HG03159 (cell line): ENCODE measurements around the gene VPS26C.

ENCODE experiments used
- ATAC-seq: cut with Tn5 transposase; IDR thresholded peaks from one replicate; pipeline ENCODE4 v1.9.1; 2021; ENCODE audit warnings: mild to moderate bottlenecking, moderate library complexity; ENCODE audit not compliant: unreplicated experiment

Gene VPS26C

GRCh38 chr21:37207441-37208009 is 59.6 kb downstream of the VPS26C start:
- ATAC-seq: peak; percentile 39

- no peak for ATAC-seq
Measured at GRCh38 chr21:37206496-37206895, 60.6 kb downstream of the VPS26C start.

- ATAC-seq: no peak
Measured at GRCh38 chr21:37204580-37204979, 62.6 kb downstream of the VPS26C start.

GRCh38 chr21:37202221-37203110 is 64.7 kb downstream of the VPS26C start:
- no peak for ATAC-seq

- no peak for ATAC-seq
Measured at GRCh38 chr21:37200641-37201480, 66.3 kb downstream of the VPS26C start.

GRCh38 chr21:37199057-37199924 is 67.8 kb downstream of the VPS26C start:
- no peak for ATAC-seq

- no peak for ATAC-seq
Measured at GRCh38 chr21:37197746-37198145, 69.4 kb downstream of the VPS26C start.

GRCh38 chr21:37196847-37197246 is 70.3 kb downstream of the VPS26C start:
- no peak for ATAC-seq

- ATAC-seq: no peak
Measured at GRCh38 chr21:37195610-37196009, 71.5 kb downstream of the VPS26C start.

- no peak for ATAC-seq
Measured at GRCh38 chr21:37195059-37195458, 72.1 kb downstream of the VPS26C start.

- no peak for ATAC-seq
Measured at GRCh38 chr21:37193676-37194075, 73.5 kb downstream of the VPS26C start.

- no peak for ATAC-seq
Measured at GRCh38 chr21:37193006-37193405, 74.1 kb downstream of the VPS26C start.

GRCh38 chr21:37192019-37192418 is 75.1 kb downstream of the VPS26C start:
- no peak for ATAC-seq

GRCh38 chr21:37188825-37189224 is 78.3 kb downstream of the VPS26C start:
- no peak for ATAC-seq

- no peak for ATAC-seq
Measured at GRCh38 chr21:37186983-37187382, 80.2 kb downstream of the VPS26C start.

GRCh38 chr21:37184784-37185593 is 82.1 kb downstream of the VPS26C start:
- ATAC-seq: no peak

- no peak for ATAC-seq
Measured at GRCh38 chr21:37183749-37184148, 83.4 kb downstream of the VPS26C start.

GRCh38 chr21:37182222-37182621 is 84.9 kb downstream of the VPS26C start:
- ATAC-seq: no peak

GRCh38 chr21:37181059-37181458 is 86.1 kb downstream of the VPS26C start:
- no peak for ATAC-seq

- no peak for ATAC-seq
Measured at GRCh38 chr21:37176716-37177115, 90.4 kb downstream of the VPS26C start.
